Measurements from ENCODE around the gene ING1. TPM values are rescaled to one million over a fixed set of nuclear protein-coding genes. Genes with fewer than 3 reads are reported as not detected.

The ING1 gene
- total and polyA plus RNA-seq, 7 donors: 5.2 to 16.9 (median 7.0) TPM

- H3K4me1 ChIP-seq: no peaks in the 10 kb centered on the region
- TF ChIP-seq CTCF (IDR thresholded peaks at IDR 0.05): no peak
- ATAC-seq (no peak), DNase-seq (no peak)
- H3K36me3 ChIP-seq (ENCODE audit: insufficient read depth in 1 of 2, low read depth in 1 of 2): no peaks in the 10 kb centered on the region
- intact Hi-C loops (cut with DNase I): no loop called here
- H3K27me3 ChIP-seq (ENCODE audit: insufficient read depth in 3 of 3, low read length in 2 of 3): no peaks in the 10 kb centered on the region
- 83 to 93% (median 89%) methylated on average over 1 of the region's 1 CpG for WGBS, 3 donors
- no peaks in the 10 kb centered on the region for H3K9me3 ChIP-seq
- H3K27ac ChIP-seq: no peak overlapping the region
- H3K4me3 ChIP-seq: no peak overlapping the region
These were observed 32.9 kb downstream of the ING1 start for GRCh38 chr13:110746438-110746837.

DNA sequence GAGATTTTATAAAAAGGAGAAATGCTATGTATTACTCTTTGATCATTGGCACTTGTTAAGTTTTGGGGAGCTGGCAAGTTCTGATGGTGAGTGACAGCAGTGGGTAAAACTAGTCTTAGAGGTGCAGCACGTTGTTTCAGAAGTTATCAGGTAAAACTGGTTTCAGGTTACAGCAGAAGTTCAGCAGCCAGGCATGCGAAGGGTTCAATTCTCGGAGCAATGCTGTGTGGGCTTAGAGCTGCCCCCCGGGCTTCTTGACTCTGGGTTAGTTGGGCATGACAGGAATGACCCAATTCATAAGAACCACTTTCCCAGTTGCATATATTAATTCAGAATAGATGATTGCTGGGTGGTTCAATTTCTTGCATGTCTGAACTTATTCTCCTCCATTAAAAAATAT, 34.8 kb downstream of the ING1 start:
- intact Hi-C loops (cut with DNase I): no loop called here

GRCh38 chr13:110756219-110756631, 42.7 kb downstream of the ING1 start:
- Histone ChIP-seq H3K27ac (no peak overlapping the region), H3K36me3 (ENCODE audit: insufficient read depth in 1 of 2, low read depth in 1 of 2) (no peaks in the 10 kb centered on the region), H3K9me3 (no peaks in the 10 kb centered on the region), H3K4me1 (no peaks in the 10 kb centered on the region), H3K4me3 (no peak overlapping the region), H3K27me3 (ENCODE audit: insufficient read depth in 3 of 3, low read length in 2 of 3) (no peaks in the 10 kb centered on the region)
- no peak for DNase-seq
- no peak for TF ChIP-seq CTCF (IDR thresholded peaks at IDR 0.05)
- intact Hi-C loops (cut with DNase I): no loop called here
- WGBS, 3 donors: 59 to 77% (median 75%) methylated on average over 3 of the region's 3 CpGs
- ATAC-seq: no peak

More for the DNA sequence above, 34.8 kb downstream of the ING1 start:
- 59 to 66% (median 61%) methylated on average over 4 of the region's 4 CpGs for WGBS, 3 donors
- no peaks in the 10 kb centered on the region for H3K4me1 ChIP-seq
- no peaks in the 10 kb centered on the region for H3K9me3 ChIP-seq
- no peak overlapping the region for H3K4me3 ChIP-seq
- ATAC-seq (no peak), DNase-seq (no peak)
- no peak for TF ChIP-seq CTCF (IDR thresholded peaks at IDR 0.05)
- H3K27ac ChIP-seq: no peak overlapping the region
- H3K36me3 ChIP-seq (ENCODE audit: insufficient read depth in 1 of 2, low read depth in 1 of 2): no peaks in the 10 kb centered on the region
- no peaks in the 10 kb centered on the region for H3K27me3 ChIP-seq (ENCODE audit: insufficient read depth in 3 of 3, low read length in 2 of 3)

DNA sequence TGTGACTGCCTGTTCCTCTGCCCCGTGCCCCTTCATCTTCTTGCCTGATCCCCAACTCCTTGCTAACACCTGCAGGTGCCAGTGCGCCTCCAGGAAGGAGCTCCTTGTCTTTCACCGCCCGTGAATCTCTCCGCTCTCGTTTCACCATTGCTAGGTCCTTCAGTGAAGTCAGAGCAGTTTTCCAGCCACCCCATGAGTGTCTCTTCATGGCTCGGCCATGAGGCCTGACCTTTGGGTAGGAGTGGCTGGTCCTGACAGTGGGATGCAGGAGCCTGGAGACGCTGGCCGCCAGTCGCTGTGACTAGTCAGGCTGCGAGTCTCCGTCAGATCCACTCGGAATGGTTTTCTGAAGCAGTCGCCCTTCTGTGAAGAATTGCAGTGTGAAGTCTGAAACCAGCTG, 43.8 kb downstream of the ING1 start:
- no peaks in the 10 kb centered on the region for H3K4me1 ChIP-seq
- ATAC-seq: no peak
- 66 to 77% (median 67%) methylated on average over 14 of the region's 14 CpGs for WGBS, 3 donors
- DNase-seq: no peak
- H3K4me3 ChIP-seq: no peak overlapping the region
- no peaks in the 10 kb centered on the region for H3K36me3 ChIP-seq (ENCODE audit: insufficient read depth in 1 of 2, low read depth in 1 of 2)
- no peaks in the 10 kb centered on the region for H3K27me3 ChIP-seq (ENCODE audit: insufficient read depth in 3 of 3, low read length in 2 of 3)
- no peaks in the 10 kb centered on the region for H3K9me3 ChIP-seq
- no peak for TF ChIP-seq CTCF (IDR thresholded peaks at IDR 0.05)
- intact Hi-C loops (cut with DNase I): no loop called here
- H3K27ac ChIP-seq: no peak overlapping the region

DNA sequence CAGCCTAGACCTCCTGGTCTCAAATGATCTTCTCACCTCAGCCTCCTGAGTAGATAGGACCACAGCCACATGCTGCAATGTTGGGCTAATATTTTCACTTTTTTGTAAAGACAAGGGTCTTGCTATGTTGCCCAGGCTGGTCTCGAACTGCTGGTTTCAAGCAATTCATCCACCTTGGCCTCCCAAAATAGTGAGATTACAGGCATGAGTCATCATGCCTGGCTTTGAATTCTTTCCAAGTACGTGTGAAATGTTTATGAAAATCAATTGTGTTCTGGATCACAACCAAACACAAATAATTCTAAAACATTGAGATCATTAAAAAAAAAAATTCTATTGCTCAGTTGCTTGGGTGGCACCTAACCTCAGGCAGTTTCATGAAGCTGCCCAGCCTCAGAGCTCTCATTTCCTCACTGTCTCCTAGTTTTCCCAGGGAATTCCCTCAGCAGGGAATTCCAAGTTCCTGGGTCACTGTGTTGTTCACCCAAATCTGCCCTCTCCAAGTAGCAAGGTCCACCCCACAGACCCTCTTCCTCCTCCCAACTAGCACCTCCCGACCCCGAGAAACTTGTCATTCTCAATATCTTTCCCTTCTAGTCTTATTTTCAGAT, 44.8 kb downstream of the ING1 start:
- 66 to 78% (median 69%) methylated on average over 4 of the region's 4 CpGs for WGBS, 3 donors
- intact Hi-C loops (cut with DNase I): no loop called here
- no peak for ATAC-seq
- no peak for DNase-seq
- TF ChIP-seq CTCF (IDR thresholded peaks at IDR 0.05): no peak
- Histone ChIP-seq H3K36me3 (ENCODE audit: insufficient read depth in 1 of 2, low read depth in 1 of 2) (no peaks in the 10 kb centered on the region), H3K9me3 (no peaks in the 10 kb centered on the region), H3K4me1 (no peaks in the 10 kb centered on the region), H3K27me3 (ENCODE audit: insufficient read depth in 3 of 3, low read length in 2 of 3) (no peaks in the 10 kb centered on the region), H3K27ac (no peak overlapping the region), H3K4me3 (no peak overlapping the region)
